PFSK-1 (cell line): Measurements from ENCODE around the gene ZNF490.

Experiments used
- FOXP2 ChIP-seq: optimal IDR thresholded peaks from 2 replicates; pipeline ENCODE3; 2011; ENCODE audit warnings: borderline replicate concordance, control low read depth, inconsistent platforms; ENCODE audit not compliant: insufficient read depth; ENCODE audit errors: extremely low read length, extremely low read depth
- POLR2AphosphoS5 ChIP-seq: IDR thresholded peaks from 2 replicates; pipeline ENCODE4 v1.6.1; 2012; ENCODE audit warnings: low read depth, mild to moderate bottlenecking, control low read depth, low read length, moderate library complexity
- REST ChIP-seq, 2 experiments: IDR thresholded peaks; 2 replicates each; pipeline versions ENCODE4 v1.6.1 to v1.8.0; 2011 to 2012; ENCODE audit warnings: low read depth in 2 of 2, low read length in 2 of 2, control low read depth in 1 of 2, inconsistent platforms in 1 of 2, mild to moderate bottlenecking in 1 of 2, moderate library complexity in 1 of 2; ENCODE audit not compliant: insufficient read depth in 1 of 2
- SIN3A ChIP-seq: IDR thresholded peaks from 2 replicates; pipeline ENCODE4 v1.6.1; 2012; ENCODE audit warnings: mild to moderate bottlenecking, low read length, moderate library complexity, borderline replicate concordance; ENCODE audit not compliant: insufficient read depth
- TAF1 ChIP-seq: IDR thresholded peaks from 2 replicates; pipeline ENCODE4 v1.6.1; 2012; ENCODE audit warnings: low read length, control low read depth, borderline replicate concordance; ENCODE audit not compliant: insufficient read depth

Gene ZNF490

GRCh38 chr19:12545267-12545666 is 65.3 kb downstream of the ZNF490 start:
- TF ChIP-seq POLR2AphosphoS5 (no peak), TAF1 (no peak), REST (IDR thresholded peaks at IDR 0.05; ENCODE audit: insufficient read depth in 1 of 2, low read depth in 2 of 2, low read length in 2 of 2) (no peak), FOXP2 (no peak), SIN3A (no peak)

GRCh38 chr19:12544401-12544876 is 66.2 kb downstream of the ZNF490 start:
- TF ChIP-seq REST (IDR thresholded peaks at IDR 0.05; ENCODE audit: insufficient read depth in 1 of 2, low read depth in 2 of 2, low read length in 2 of 2) = no peak

DNA sequence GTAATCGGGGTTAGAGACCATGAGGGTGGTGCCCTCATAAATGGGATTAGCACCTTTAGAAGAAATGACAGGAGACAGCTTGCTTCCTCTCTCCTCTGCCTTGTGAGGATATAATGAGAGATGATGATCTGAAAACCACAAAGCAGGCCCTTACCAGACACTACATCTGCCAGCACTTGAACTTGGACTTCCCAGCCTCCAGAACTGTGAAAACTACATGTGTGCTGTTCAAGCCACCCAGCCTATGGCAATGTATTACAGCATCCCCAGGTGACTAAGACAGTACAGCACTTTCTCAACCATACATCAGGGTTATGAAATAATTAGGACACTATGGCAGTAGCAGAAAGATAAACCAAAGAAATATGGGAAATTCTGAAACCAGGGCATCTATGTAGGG is 66.8 kb downstream of the ZNF490 start:
- TF ChIP-seq SIN3A (no peak), POLR2AphosphoS5 (no peak), TAF1 (no peak), FOXP2 (no peak), REST (IDR thresholded peaks at IDR 0.05; ENCODE audit: insufficient read depth in 1 of 2, low read depth in 2 of 2, low read length in 2 of 2) (no peak)
